NCI-H1105 (cell line): ENCODE results near the gene ZNF319.

Source experiments
- DNase-seq: peaks from one replicate; lab custom pipeline; 2025; lab: John Stamatoyannopoulos, UW

Gene ZNF319

GRCh38 chr16:57999971-58000705 is at the start of gene ZNF319:
Gene ZNF319 (minus strand): TSS chr16:58000672. CDS start chr16:57998265, 2,407 bp downstream.
- DNase-seq: no peak

GRCh38 chr16:58049232-58050185 is 49.0 kb upstream of the ZNF319 start:
- DNase-seq: no peak

GRCh38 chr16:58048494-58049231 is 48.2 kb upstream of the ZNF319 start:
- no peak for DNase-seq

- DNase-seq: no peak
These were observed 47.3 kb upstream of the ZNF319 start for GRCh38 chr16:58047557-58048348.

DNA sequence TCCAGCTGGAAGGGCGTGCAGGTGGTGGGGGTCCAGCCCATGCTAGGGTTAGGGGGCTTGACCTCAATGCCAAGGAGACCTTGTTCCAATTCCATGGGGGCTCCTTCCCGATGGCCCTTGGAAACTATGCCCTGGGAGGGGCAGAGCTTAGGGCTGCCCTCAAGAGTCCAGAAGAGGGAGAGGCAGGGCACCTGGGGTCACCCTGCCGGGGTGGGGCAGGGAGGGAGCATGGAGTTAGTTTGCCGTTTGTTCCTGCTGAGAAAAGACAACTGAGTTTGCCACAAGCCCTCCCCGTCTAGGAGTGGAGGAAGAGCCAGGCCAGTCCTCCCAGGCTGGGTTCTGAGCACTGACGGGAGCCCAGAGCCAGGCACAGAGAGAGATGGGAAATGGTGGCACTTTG is 46.5 kb upstream of the ZNF319 start:
- no peak for DNase-seq

DNA sequence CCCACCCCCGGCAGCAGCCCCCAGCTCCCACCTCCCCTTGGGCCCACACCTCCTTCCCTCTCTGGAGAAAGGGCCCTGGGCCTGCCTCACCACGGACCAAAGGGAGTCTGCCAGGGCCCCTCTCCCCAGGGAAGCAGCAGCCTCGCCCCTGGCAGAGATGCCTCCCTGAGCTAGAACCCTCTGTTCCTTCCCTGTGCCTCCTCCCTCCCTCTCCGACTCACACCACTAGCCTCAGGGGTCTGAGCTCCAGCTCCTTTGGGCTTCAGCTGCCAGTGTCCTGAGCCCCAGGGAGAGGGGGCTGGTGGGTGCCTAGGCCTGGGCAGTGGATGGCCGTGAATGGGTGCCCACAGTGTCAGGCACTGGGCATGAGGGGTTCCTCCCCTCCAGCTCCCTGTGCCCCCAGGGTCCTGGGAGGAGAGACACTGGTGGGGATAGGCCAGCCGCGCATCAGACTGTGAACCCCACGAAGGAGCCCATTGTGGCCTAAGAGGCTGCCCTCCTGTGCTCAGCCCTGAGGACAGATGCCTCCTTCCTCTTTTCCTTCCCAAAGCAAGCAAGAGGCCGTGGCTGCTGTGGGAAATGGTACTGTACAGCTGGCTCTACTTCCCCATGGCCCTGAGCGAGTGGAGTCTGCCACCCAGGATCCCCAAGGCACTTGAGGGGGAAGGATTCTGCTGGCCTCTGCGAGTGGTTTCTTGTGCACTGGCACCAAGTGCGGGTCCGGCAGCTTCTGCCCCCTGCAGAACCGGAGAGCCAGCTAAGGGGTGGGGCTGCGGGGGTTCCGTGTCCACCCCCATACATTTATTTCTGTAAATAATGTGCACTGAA is 45.8 kb upstream of the ZNF319 start:
- no peak for DNase-seq

GRCh38 chr16:58045096-58045495 is 44.6 kb upstream of the ZNF319 start:
- no peak for DNase-seq

- no peak for DNase-seq
These were observed 44.0 kb upstream of the ZNF319 start for GRCh38 chr16:58044266-58045019.

- no peak for DNase-seq
These were observed 43.2 kb upstream of the ZNF319 start for GRCh38 chr16:58043571-58044155.

- no peak for DNase-seq
These were observed 42.5 kb upstream of the ZNF319 start for GRCh38 chr16:58042886-58043515.

GRCh38 chr16:58042001-58042885 is 41.8 kb upstream of the ZNF319 start:
- no peak for DNase-seq

GRCh38 chr16:58041628-58041955 is 41.1 kb upstream of the ZNF319 start:
- DNase-seq: no peak

DNA sequence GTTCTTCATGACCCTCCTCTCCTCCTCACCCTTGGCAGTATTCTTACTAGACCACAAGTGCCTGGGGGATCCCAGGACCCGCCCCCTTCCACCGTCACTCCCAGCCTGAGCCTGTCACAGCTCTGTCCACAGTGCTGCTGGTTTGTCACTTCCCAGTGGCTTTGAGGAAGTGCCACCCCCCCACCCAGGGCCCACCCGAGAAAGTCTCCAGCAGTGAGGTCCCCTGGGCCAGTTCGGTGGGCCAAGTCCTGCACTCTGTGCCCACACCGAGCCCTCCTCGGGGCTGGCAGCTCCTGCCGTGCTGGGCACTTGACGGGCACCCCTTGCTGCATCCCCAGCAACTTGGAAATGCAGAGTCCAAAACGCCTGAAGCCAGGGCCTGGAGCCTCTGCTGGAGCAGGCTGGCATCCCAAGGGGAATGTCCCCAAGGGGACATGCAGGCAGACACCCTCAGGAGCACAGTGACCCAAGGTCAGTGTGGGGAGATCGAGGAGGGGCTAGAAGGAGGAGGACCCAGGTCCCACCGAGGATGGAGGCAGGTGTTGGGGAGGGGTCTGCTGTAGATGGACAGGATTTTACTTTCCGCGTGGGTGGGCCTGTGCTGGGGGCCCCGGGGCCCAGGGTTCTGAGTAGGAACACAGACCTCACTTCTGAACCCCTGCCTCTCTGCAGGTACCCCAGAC is 40.6 kb upstream of the ZNF319 start:
- DNase-seq: no peak

DNA sequence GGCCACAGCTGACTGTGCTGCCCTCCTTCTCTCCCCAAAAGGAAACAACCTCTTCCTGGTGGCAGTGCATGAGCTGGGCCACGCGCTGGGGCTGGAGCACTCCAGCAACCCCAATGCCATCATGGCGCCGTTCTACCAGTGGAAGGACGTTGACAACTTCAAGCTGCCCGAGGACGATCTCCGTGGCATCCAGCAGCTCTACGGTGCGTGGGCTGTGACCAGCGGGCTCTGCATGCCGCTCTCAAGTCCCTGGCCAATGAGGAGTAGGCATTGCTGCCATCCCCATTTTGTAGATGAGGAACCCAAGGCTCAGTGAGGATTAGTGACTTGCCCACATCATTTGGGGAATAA is 40.0 kb upstream of the ZNF319 start:
- no peak for DNase-seq

- no peak for DNase-seq
These were observed 39.5 kb upstream of the ZNF319 start for GRCh38 chr16:58039829-58040495.

GRCh38 chr16:58038219-58038641 is 37.8 kb upstream of the ZNF319 start:
- DNase-seq: no peak
